GM12892 (cell line): Measurements from ENCODE around the gene C1QTNF2.

Experiments used
- POLR2AphosphoS5 ChIP-seq: IDR thresholded peaks from 2 replicates; pipeline ENCODE4 v1.6.1; 2011; ENCODE audit warnings: low read depth, low read length, control low read depth
- TAF1 ChIP-seq: IDR thresholded peaks from 2 replicates; pipeline ENCODE4 v1.6.1; 2011; ENCODE audit warnings: low read depth, mild to moderate bottlenecking, control low read depth, low read length, borderline replicate concordance

DNA sequence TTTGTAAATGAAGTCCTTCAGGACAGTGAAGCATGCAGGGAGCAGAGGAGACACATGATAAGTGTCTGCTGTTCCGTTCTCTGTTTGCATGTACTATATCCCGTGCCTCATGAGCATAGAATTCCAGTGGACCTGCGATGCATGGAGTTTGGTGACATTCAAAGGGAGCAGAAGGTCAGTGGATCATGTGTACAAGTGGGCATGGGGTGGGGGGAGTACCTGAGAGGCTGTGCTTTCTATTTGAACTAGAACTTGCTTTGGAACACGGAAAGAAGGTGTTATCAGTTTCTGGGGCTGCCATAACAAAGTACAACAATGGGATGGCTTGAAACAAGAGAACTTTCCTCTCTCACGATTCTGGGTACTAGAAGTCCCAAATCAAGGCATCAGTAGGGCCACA is 53.0 kb downstream of the C1QTNF2 start:
- no peak for TF ChIP-seq TAF1
- TF ChIP-seq POLR2AphosphoS5: no peak
